Kidney epithelial cell (primary cell): Measurements from ENCODE around the gene ORAI1. TPM values are rescaled to one million over a fixed set of nuclear protein-coding genes. Genes with fewer than 3 reads are reported as not detected.
"Not testable (repeated sequence)": the region's sequence is repeated elsewhere in the genome, so short reads cannot be mapped to it uniquely, and the experiment has no call there.

Source experiments
- DNase-seq: peaks from one replicate; pipeline ENCODE4 v3.0.0-alpha.2; 2010; ENCODE audit warnings: low read depth
- H3K27me3 ChIP-seq: 2 replicates; pipeline ENCODE4 v1.6.0; 2011; ENCODE audit warnings: low read length; ENCODE audit not compliant: control insufficient read depth, insufficient read depth
- H3K36me3 ChIP-seq: 2 replicates; pipeline ENCODE4 v1.5.1; 2011; ENCODE audit warnings: low read length; ENCODE audit not compliant: control insufficient read depth, insufficient read depth
- H3K4me3 ChIP-seq: 2 replicates; pipeline ENCODE4 v1.5.1; 2011; ENCODE audit warnings: low read depth, mild to moderate bottlenecking, control low read depth, low read length
- total RNA-seq: library from RNA; depleted of rRNA; stranded (reverse); fragments of >200 nt; gene quantifications from 2 replicates; pipeline ENCODE4 v1.2.3, GENCODE V29; 2015
- TF ChIP-seq, protein P1 (sequence below): IDR thresholded peaks from 2 replicates; pipeline ENCODE4 v1.5.1; 2011; ENCODE audit warnings: mild to moderate bottlenecking, moderate library complexity, low read length, control low read depth, inconsistent platforms; ENCODE audit not compliant: insufficient read depth, poor library complexity, severe bottlenecking

Gene ORAI1
- total RNA-seq, 1 donor from 2014 or later: 11.9 TPM

DNA sequence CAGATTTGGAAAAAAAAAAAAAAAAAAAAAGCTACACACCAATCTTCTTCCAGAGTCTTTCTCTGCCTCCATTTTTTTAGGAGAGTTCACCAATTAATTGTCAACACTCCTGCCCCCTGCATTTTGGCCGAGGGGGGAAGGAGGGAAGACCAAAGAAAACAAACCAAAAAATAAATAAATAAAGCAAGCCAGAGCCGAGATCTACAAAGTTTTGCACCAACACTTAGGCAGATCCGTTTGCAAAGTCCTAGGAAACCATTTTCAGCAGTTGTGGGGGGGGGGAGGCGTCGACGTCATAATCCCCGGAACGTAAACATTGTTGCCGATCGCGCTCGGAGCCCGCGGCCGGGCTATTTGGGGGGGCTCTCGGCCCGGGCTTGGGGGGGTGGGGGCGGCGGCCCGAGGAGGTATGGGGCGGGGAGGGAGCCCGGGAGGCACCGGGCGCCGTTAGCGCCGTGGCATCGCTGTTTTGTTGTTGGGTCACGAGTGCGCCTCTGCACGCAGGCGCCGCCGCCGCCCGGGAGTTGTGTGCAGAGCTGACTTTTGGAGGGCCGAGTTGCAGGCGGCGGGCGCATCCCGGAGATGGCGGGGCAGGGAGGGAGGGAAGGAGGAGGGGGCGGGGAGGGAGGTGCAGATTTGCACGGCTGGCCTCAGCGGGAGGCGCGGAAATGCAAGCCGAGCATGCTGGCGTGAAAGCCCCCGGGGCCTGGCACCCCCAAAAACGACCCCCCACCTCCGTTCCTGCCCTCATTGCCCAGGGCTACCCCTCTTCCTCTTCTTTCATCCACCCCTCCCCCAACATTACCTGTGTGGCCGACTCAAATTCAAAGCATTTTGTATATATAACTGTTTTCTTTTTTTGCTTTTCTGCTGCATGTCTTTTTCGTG lies 46.1 kb upstream of the ORAI1 start:
- peak overlapping the region; percentile 48 for H3K4me3 ChIP-seq
- no peaks in the 10 kb centered on the region for H3K27me3 ChIP-seq
- H3K36me3 ChIP-seq: no peaks in the 10 kb centered on the region
- DNase-seq: no peak
- TF ChIP-seq, protein P1, sequence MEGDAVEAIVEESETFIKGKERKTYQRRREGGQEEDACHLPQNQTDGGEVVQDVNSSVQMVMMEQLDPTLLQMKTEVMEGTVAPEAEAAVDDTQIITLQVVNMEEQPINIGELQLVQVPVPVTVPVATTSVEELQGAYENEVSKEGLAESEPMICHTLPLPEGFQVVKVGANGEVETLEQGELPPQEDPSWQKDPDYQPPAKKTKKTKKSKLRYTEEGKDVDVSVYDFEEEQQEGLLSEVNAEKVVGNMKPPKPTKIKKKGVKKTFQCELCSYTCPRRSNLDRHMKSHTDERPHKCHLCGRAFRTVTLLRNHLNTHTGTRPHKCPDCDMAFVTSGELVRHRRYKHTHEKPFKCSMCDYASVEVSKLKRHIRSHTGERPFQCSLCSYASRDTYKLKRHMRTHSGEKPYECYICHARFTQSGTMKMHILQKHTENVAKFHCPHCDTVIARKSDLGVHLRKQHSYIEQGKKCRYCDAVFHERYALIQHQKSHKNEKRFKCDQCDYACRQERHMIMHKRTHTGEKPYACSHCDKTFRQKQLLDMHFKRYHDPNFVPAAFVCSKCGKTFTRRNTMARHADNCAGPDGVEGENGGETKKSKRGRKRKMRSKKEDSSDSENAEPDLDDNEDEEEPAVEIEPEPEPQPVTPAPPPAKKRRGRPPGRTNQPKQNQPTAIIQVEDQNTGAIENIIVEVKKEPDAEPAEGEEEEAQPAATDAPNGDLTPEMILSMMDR: no peak

DNA sequence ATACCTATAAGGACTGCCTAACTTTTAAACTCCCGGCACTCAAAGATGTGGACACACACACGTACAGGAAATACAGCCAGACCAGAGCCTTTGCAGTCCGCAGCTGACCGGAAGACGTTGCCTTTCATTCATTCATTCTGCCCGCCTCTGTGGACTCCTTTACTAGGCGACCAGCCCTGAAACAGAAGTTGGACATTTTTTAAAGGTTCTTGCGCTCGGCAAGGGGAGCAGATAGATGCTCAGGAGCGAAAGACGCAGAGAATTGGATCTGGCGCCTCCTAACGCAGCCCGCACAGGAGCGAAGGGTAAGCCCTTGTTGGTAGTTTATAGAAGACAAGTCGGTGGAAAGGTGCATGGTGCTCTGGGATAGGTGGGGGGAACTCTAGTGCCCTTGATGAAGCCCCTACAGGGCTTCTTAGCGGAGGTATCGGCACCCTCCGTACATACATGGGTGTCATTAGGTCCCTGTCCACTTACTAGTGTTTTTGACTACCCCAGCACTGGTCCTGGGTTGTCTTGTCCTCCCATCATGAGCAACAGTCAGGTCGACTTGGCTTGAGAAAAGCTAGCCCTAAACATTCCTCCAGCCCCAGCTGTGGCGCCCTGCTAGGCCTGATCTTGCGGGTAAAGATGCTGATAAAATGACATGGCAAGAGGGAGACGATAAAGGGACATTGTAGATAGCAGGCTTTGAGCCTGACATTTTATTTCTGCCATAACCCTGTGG lies 45.2 kb upstream of the ORAI1 start, which contains the start of gene KDM2B:
KDM2B (minus strand) TSS at position 65 of the 727 bp plus-strand sequence. CDS start 112 bp downstream, outside the sequence.
- TF ChIP-seq, protein P1: no peak
- no peaks in the 10 kb centered on the region for H3K36me3 ChIP-seq
- no peaks in the 10 kb centered on the region for H3K27me3 ChIP-seq
- DNase-seq: no peak
- peak within 1 kb of the TSS; percentile 48 for H3K4me3 ChIP-seq

DNA sequence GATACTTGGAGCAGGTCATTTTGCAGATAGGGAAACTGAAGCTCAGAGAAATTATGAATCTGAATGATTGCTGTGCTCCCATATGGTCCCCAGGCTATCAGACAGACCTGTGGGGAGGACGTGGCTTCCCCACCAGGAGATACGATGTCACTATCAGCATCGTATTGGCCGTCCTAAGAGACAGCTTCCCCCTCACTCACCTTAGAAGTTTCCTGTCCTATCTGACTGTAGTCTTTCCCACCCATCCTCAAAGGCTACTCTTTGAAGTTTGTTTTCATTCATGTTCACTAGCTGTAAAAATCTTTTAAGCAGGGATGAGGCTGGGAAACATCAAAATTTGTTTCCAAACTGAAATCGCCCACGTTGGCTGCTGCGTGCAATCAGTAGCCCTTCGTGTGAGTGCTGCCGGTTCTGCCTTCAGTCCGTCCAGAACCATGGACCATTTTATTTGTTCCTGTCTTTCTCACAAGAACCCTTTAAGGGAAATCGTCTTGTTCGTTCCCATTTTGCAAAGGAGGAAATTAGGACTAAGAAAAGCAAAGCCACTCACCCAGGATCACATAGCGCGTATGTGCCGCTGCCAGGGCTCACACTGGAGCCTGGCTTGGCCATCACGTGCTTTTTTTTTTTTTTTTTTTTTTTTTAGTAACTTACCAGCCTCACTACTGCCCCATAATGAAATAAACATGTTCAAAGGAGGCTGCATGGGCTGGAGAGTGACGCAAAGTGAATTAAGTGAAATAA lies 44.5 kb upstream of the ORAI1 start:
- no peak for DNase-seq
- no peaks in the 10 kb centered on the region for H3K27me3 ChIP-seq
- TF ChIP-seq, protein P1: no peak
- H3K4me3 ChIP-seq: no peak overlapping the region
- H3K36me3 ChIP-seq: no peaks in the 10 kb centered on the region

DNA sequence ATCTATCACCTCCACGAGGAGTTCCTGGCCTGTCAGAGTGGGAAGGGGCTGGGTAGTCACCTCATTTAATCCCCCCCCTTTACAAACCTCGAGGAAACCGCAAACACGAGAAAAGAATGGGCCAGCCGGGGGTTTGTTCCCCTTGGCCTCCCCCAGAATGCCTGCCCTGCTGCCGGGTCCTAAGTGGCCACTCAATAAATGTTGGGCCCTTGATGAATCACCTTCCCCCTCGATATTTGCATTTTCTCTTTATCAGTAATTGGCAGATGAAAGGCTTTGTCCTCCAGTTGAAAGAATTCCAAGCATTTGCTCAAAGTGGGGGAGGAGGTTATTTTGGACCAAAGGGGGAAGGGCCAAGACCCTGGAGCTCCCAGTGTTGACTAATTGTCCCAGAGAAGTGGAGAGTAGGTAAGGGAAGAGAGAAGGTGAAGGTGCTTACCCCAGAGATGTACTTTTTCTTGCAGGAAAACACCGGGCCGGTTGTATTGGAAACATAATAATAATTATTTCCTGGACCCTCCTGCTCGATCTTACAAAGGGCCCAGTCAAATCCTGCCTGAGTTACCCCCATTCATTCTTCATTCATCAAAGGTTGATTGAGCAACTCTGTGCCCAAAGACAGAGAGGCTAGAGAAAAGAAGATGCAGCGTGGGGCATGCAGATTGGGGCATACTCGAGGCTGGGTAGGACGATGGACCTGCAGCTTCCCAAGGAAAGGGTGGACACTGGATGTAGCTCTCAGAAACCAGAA lies 43.6 kb upstream of the ORAI1 start:
- H3K4me3 ChIP-seq: no peak overlapping the region
- no peaks in the 10 kb centered on the region for H3K27me3 ChIP-seq
- DNase-seq: no peak
- TF ChIP-seq, protein P1: no peak
- H3K36me3 ChIP-seq: no peaks in the 10 kb centered on the region

DNA sequence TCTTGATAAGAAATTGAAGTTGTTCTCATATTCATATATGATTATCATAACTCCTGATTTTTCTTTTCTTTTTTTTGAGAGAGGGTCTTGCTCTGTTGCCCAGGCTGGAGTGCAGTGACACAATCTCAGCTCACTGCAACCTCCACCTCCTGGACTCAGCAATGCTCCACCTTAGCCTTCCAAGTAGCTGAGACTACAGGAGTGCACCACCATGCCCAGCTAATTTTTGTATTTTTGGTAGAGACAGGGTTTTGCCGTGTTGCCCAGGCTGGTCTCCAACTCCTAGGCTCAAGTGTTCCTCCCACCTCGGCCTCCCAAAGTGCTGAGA lies 43.0 kb upstream of the ORAI1 start:
- H3K4me3 ChIP-seq, H3K36me3 ChIP-seq, H3K27me3 ChIP-seq, DNase-seq: not testable (repeated sequence)

DNA sequence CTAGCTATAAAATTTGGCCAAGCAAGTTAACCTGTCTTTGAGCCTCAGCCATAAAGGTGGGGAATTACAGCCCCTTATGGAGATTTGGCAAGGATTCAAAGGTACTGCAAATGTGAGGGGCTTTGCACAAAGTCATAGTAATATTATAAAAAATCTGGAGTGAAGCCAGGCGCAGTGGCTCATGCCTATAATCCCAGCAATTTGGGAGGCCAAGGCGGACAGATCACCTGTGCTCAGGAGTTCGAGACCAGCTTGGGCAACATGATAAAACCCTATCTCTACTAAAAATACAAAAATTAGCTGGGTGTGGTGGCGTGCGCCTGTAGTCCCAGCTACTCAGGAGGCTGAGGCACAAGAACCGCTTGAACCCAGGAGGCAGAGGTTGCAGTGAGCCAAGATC lies 41.4 kb upstream of the ORAI1 start:
- H3K27me3 ChIP-seq, H3K4me3 ChIP-seq, H3K36me3 ChIP-seq, DNase-seq: not testable (repeated sequence)
